ENCODE results near the gene GCNT4. TPM values are rescaled to one million over a fixed set of nuclear protein-coding genes. Genes with fewer than 3 reads are reported as not detected.

GCNT4 gene
- total and polyA plus RNA-seq, 2 of the 8 experiments (the other 6 are each of a cell fraction or from before 2014, with no cell fraction given): 1.1 to 14.5 TPM

GRCh38 chr5:75021800-75022199 lies 30.6 kb downstream of the GCNT4 start:
- Histone ChIP-seq H3K79me1 (ENCODE audit: low read depth, low read length) (no peaks in the 10 kb centered on the region), H3K14ac (ENCODE audit: insufficient read length) (no peak overlapping the region), H3K9me3 (ENCODE audit: insufficient read depth in 2 of 2, low read depth in 1 of 2, low read length in 1 of 2) (no peaks in the 10 kb centered on the region), H2BK15ac (ENCODE audit: low read length) (no peak overlapping the region), H3K27me3 (replicated peaks in 1 of 4; ENCODE audit: control insufficient read depth in 3 of 4, extremely low read depth in 1 of 4, insufficient read depth in 3 of 4, low read length in 3 of 4) (no peaks in the 10 kb centered on the region), H3K79me2 (ENCODE audit: control insufficient read depth in 1 of 2, insufficient read depth in 2 of 2, low read length in 2 of 2) (no peaks in the 10 kb centered on the region), H3K4ac (replicated peaks; ENCODE audit: insufficient read length, low read depth, low read length) (no peak overlapping the region), H3K27ac (ENCODE audit: low read depth, low read length) (no peak overlapping the region), H3K18ac (ENCODE audit: extremely low read depth, low read length) (no peak overlapping the region), H3K4me3 (ENCODE audit: extremely low read depth in 1 of 4, insufficient read depth in 2 of 4, low read depth in 3 of 4, low read length in 4 of 4) (no peak overlapping the region), H3K36me3 (ENCODE audit: control insufficient read depth in 2 of 4, insufficient read depth in 4 of 4, low read length in 3 of 4) (no peaks in the 10 kb centered on the region), H2AFZ (ENCODE audit: low read length) (no peak overlapping the region), H3K23ac (ENCODE audit: insufficient read length) (no peak overlapping the region), H3K56ac (replicated peaks; ENCODE audit: insufficient read length, low read depth, low read length) (no peak overlapping the region), H2AK5ac (ENCODE audit: low read depth, low read length) (no peak overlapping the region), H2BK5ac (ENCODE audit: low read depth, low read length) (no peak overlapping the region), H4K20me1 (replicated peaks in 1 of 2; ENCODE audit: control insufficient read depth in 1 of 2, insufficient read depth in 2 of 2, low read length in 2 of 2) (no peaks in the 10 kb centered on the region), H3K4me1 (replicated peaks in 1 of 4; ENCODE audit: control insufficient read depth in 3 of 4, insufficient read depth in 4 of 4, low read length in 3 of 4) (peaks cover 0 to 2% (median 0%) of the 10 kb centered on the region in 4 experiments; a peak in 2 of 7 replicates), H2BK20ac (ENCODE audit: low read length) (no peak overlapping the region), H3K23me2 (ENCODE audit: low read depth, low read length) (no peaks in the 10 kb centered on the region), H3K9ac (replicated peaks in 1 of 4; ENCODE audit: extremely low read depth in 1 of 4, low read depth in 3 of 4, low read length in 3 of 4) (no peak overlapping the region), H3K4me2 (ENCODE audit: insufficient read depth in 1 of 2, low read depth in 2 of 2, low read length in 2 of 2) (no peak overlapping the region), H4K91ac (replicated peaks; ENCODE audit: insufficient read length, low read length) (no peak overlapping the region), H2BK12ac (ENCODE audit: low read depth, low read length) (no peak overlapping the region), H4K8ac (ENCODE audit: extremely low read depth, insufficient read depth, low read length) (no peak overlapping the region), H2BK120ac (replicated peaks; ENCODE audit: low read depth, low read length) (no peak overlapping the region), H4K5ac (ENCODE audit: insufficient read length, low read depth, low read length) (no peak overlapping the region)
- DNase-seq (ENCODE audit: low read depth in 1 of 2, low spot score in 2 of 2): no peak
- WGBS, 2 experiments (ENCODE audit: extremely low coverage in 1 of 2, insufficient coverage in 1 of 2, insufficient read length in 1 of 2, insufficient replicate concordance in 2 of 2, low coverage in 1 of 2, low lambda C conversion rate in 2 of 2, missing lambda C conversion rate in 1 of 2): 87% methylated on average over 4 of the region's 4 CpGs; no CpG with 5 or more reads in 1 of the 2 experiments
- FAIRE-seq: no peak
- ChIA-PET CTCF (ENCODE audit: partially characterized antibody) (no interaction called here), POLR2A (ENCODE audit: partially characterized antibody) (no interaction called here)
- TF ChIP-seq POLR2A (IDR thresholded peaks at IDR 0.05; ENCODE audit: control extremely low read depth in 1 of 2, low read depth in 2 of 2, low read length in 2 of 2): no peak
- no peak for TF ChIP-seq PHF8 (conservative IDR thresholded peaks at IDR 0.05; ENCODE audit: low read depth, low read length)
- TF ChIP-seq RNF2 (IDR thresholded peaks at IDR 0.05; ENCODE audit: borderline replicate concordance, low read depth, low read length, missing control alignments, poor library complexity, severe bottlenecking): no peak
- no peak for TF ChIP-seq MAX (IDR thresholded peaks at IDR 0.05)
- TF ChIP-seq HDAC6 (IDR thresholded peaks at IDR 0.05; ENCODE audit: low read depth, low read length): no peak
- TF ChIP-seq ZNF274 (IDR thresholded peaks at IDR 0.05; ENCODE audit: borderline replicate concordance, extremely low read depth, low read length): no peak
- TF ChIP-seq RBBP5 (IDR thresholded peaks at IDR 0.05; ENCODE audit: borderline replicate concordance, low read depth, low read length): no peak
- TF ChIP-seq ATF2 (IDR thresholded peaks at IDR 0.05; ENCODE audit: low read length): no peak
- no peak for TF ChIP-seq GABPA (IDR thresholded peaks at IDR 0.05; ENCODE audit: borderline replicate concordance, insufficient read depth, low read length)
- TF ChIP-seq ATF3 (IDR thresholded peaks at IDR 0.05; ENCODE audit: insufficient read depth, low read depth, low read length): no peak
- TF ChIP-seq KDM1A (IDR thresholded peaks at IDR 0.05; ENCODE audit: borderline replicate concordance, low read length): no peak
- no peak for TF ChIP-seq JUN (IDR thresholded peaks at IDR 0.05; ENCODE audit: low read depth, low read length)
